WTC11 (cell line): Measurements from ENCODE around the gene DCTN2.

Source experiments
- CBFB ChIP-seq: sonication (generic); formaldehyde crosslinking; IDR thresholded peaks from 2 replicates; pipeline ENCODE4 v1.8.1; 2022; ENCODE audit warnings: mild to moderate bottlenecking, low read depth, missing genetic modification reagents
- SMAD3 ChIP-seq: sonication (generic); formaldehyde crosslinking; IDR thresholded peaks from 2 replicates; pipeline ENCODE4 v1.8.0; 2022; ENCODE audit warnings: missing genetic modification reagents, mild to moderate bottlenecking, borderline replicate concordance
- USF2 ChIP-seq: sonication (generic); formaldehyde crosslinking; IDR thresholded peaks from 2 replicates; pipeline ENCODE4 v1.8.1; 2023; ENCODE audit warnings: mild to moderate bottlenecking, missing genetic modification reagents, moderate library complexity
- TF ChIP-seq, protein P1 (sequence below): fragments of 200-600 bp; IDR thresholded peaks from 2 replicates; pipeline ENCODE4 v1.8.0; 2022; ENCODE audit warnings: antibody characterized with exemption

DNA sequence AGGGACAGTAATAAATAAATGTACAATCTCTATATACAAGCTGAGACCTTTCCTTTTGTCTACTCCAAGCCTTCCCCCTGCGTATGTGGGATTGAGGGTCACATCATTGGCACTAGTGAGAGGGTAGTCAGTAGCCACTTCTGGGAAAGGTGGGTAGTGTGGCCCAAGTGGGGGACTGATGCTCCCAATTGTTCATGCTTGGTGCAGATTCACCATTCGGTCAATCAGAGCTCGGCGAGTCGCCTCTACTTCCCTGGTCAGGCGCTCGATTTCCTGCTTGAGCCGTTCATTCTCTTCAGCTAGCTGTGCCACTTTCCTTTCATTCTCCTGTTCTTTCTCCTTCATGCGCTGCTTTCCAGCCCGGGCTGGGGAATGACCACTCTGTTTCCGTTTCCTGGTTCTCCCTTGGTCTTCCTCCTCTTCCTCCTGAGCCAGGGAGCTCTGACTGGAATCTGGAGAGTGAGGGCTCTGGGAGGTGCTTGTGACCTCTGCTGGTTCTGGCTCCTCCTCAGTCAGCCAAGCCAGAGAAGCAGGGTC is 30.3 kb downstream of the DCTN2 start:
- TF ChIP-seq, protein P1, sequence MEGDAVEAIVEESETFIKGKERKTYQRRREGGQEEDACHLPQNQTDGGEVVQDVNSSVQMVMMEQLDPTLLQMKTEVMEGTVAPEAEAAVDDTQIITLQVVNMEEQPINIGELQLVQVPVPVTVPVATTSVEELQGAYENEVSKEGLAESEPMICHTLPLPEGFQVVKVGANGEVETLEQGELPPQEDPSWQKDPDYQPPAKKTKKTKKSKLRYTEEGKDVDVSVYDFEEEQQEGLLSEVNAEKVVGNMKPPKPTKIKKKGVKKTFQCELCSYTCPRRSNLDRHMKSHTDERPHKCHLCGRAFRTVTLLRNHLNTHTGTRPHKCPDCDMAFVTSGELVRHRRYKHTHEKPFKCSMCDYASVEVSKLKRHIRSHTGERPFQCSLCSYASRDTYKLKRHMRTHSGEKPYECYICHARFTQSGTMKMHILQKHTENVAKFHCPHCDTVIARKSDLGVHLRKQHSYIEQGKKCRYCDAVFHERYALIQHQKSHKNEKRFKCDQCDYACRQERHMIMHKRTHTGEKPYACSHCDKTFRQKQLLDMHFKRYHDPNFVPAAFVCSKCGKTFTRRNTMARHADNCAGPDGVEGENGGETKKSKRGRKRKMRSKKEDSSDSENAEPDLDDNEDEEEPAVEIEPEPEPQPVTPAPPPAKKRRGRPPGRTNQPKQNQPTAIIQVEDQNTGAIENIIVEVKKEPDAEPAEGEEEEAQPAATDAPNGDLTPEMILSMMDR: no peak
- no peak for TF ChIP-seq CBFB (CRISPR knock-in tag)
- TF ChIP-seq SMAD3 (CRISPR knock-in tag): no peak
- TF ChIP-seq USF2 (CRISPR knock-in tag): no peak
